Heart right ventricle (tissue), 16 donors: ENCODE data around the gene TSEN15. TPM values are rescaled to one million over a fixed set of nuclear protein-coding genes. Genes with fewer than 3 reads are reported as not detected.

ENCODE experiments used
- ATAC-seq, 8 donors: fragments of 200-7000 bp; cut with Tn5 transposase; one replicate each; pipeline ENCODE4 v1.9.1; 2020; ENCODE audit warnings: mild to moderate bottlenecking in 8 of 8, moderate library complexity in 8 of 8, moderate number of reproducible peaks in 1 of 8
- DNase-seq, 2 donors: peaks; one replicate each; pipeline ENCODE4 v3.0.0-alpha.2; 2020
- H3K27ac ChIP-seq, 10 donors: fragments of 200-600 bp; sonication (generic) in 2 of 10; one replicate each; pipeline versions ENCODE4 v1.5.0 to v1.8.0; 2020 to 2022; ENCODE audit warnings: mild to moderate bottlenecking in 3 of 10
- H3K27me3 ChIP-seq, 7 donors: fragments of 200-600 bp; one replicate each; pipeline ENCODE4 v1.8.0; 2021 to 2022; ENCODE audit warnings: mild to moderate bottlenecking in 2 of 7
- H3K36me3 ChIP-seq, 9 donors: fragments of 200-600 bp; sonication (generic) in 1 of 9; one replicate each; pipeline versions ENCODE4 v1.5.0 to v1.8.0; 2020 to 2022; ENCODE audit warnings: mild to moderate bottlenecking in 2 of 9
- H3K4me1 ChIP-seq, 9 donors: fragments of 200-600 bp; sonication (generic) in 1 of 9; one replicate each; pipeline versions ENCODE4 v1.5.0 to v1.8.0; 2020 to 2022; ENCODE audit warnings: mild to moderate bottlenecking in 4 of 9
- H3K4me3 ChIP-seq, 10 donors: fragments of 200-600 bp; sonication (generic) in 2 of 10; one replicate each; pipeline versions ENCODE4 v1.5.0 to v1.8.0; 2020 to 2022; ENCODE audit warnings: mild to moderate bottlenecking in 7 of 10, moderate library complexity in 2 of 10
- H3K9me3 ChIP-seq, 11 donors: fragments of 200-600 bp in 10 of 11; sonication (generic) in 2 of 11; one replicate each; pipeline versions ENCODE4 v1.5.0 to v1.8.0; 2013 to 2022; ENCODE audit warnings: mild to moderate bottlenecking in 2 of 11, control low read depth in 1 of 11, moderate library complexity in 1 of 11
- CTCF ChIP-seq, 9 donors: fragments of 200-600 bp; sonication (generic) in 2 of 9; IDR thresholded peaks; one replicate each; pipeline versions ENCODE4 v1.5.0 to v1.8.0; 2021 to 2022; ENCODE audit warnings: antibody characterized with exemption in 9 of 9, mild to moderate bottlenecking in 5 of 9, moderate library complexity in 1 of 9
- WGBS, 2 donors: extraction: QIAGEN DNeasy Blood & Tissue Kit; methylation state at CpG; one replicate each; pipeline ENCODE4 v1.1.7; 2013; ENCODE audit warnings: inconsistent platforms in 1 of 2; 5-methylcytosine and 5-hydroxymethylcytosine counted together
- intact Hi-C, 10 donors: fragments of 100-400 bp; cut with DNase I; formaldehyde crosslinking; loops; one replicate each; pipeline versions ENCODE4 v1.11.1 to v1.14.2; 2022
- polyA plus RNA-seq, 2 donors: library from polyadenylated mRNA; stranded (reverse); fragments of 200-250 nt; gene quantifications; one replicate each; pipeline ENCODE4 v1.2.3, GENCODE V29; 2013
- total RNA-seq, 10 donors: library from RNA; stranded (reverse); fragmentation: NEBNext Ultra II Directional in 3 of 10; extraction: Animal tissue kit (Norgen Biotek cat#: 25700) in 3 of 10; gene quantifications; one replicate each; pipeline versions ENCODE4 v1.2.1 to v1.2.4, GENCODE V29; 2021 to 2023
- donor health status: Arrhythmogenic right ventricular cardiomyopathy.
- donor health status: ischemic (EF 13 %, LVEDD 7.1; RV severe dilation, severe dysfunction).
- donor health status: healthy with polysubstance abuse.
- donor health status: DM: no; HTN: yes; CAD: no.
- donor health status: DM: no; HTN: no; CAD: no.
- donor health status: ischemic (EF 25% LVEDD 6.9; RV normal size, moderate dysfunction).
- donor health status: ischemic (EF 25% LVEDD 5.7; RV mildly dilated, moderate dysfunction).
- donor health status: healthy.
- donor health status: DM: yes; HTN: yes; CAD: no.
- donor health status: Ischemic cardiomyopathy.
- donor health status: ischemic (EF 35%, LVEDD 5.7; RV mildly dilated, moderate dysfunction).
- donor health status: nonischemic (EF 11% LVEDD 7.7; RV severe dilation, severe dysfunction).
- donor health status: DM: yes; HTN: yes; CAD: no.
- donor health status: PGD.
- donor health status: ischemic (EF 29% LVEDD 5.4; RV normal size, mild dysfunction).
- donor health status: nonischemic (EF 23%, LVEDD 6.1; RV moderate dilation, normal function).

The TSEN15 gene
- total and polyA plus RNA-seq, 12 donors = 19.3 to 31.1 (median 25.2) TPM

GRCh38 chr1:184035719-184036516 lies 15.6 kb upstream of the TSEN15 start:
- TF ChIP-seq CTCF (IDR thresholded peaks at IDR 0.05) = no peak
- WGBS, 2 donors = 19% methylated on average over 31 of the region's 31 CpGs
- H3K4me3 ChIP-seq = peak overlapping the region; percentile 45 to 88 (median 69)
- peak in 5 of 8 donors; percentile 1 to 88 (median 15) for ATAC-seq
- no peaks in the 10 kb centered on the region for H3K36me3 ChIP-seq
- intact Hi-C loops = loop anchor here in 6 of 10 donors (5.0 to 10.0 kb wide), 6 partner anchors 49 to 101 kb away; no protein-coding TSS in a partner anchor
- H3K9me3 ChIP-seq = no peaks in the 10 kb centered on the region
- peaks cover 0 to 20% (median 7%) of the 10 kb centered on the region in 9 donors for H3K4me1 ChIP-seq
- peak overlapping the region; percentile 53 to 90 (median 76) for H3K27ac ChIP-seq
- H3K27me3 ChIP-seq = peaks cover 0 to 52% (median 11%) of the 10 kb centered on the region in 7 donors
- DNase-seq = no peak

GRCh38 chr1:184036517-184036949 lies 15.0 kb upstream of the TSEN15 start:
- Histone ChIP-seq H3K27ac (peak overlapping the region; percentile 53 to 90 (median 76)), H3K4me1 (peaks cover 0 to 20% (median 7%) of the 10 kb centered on the region in 9 donors), H3K27me3 (peaks cover 0 to 52% (median 11%) of the 10 kb centered on the region in 7 donors), H3K4me3 (peak overlapping the region; percentile 45 to 88 (median 69)), H3K9me3 (no peaks in the 10 kb centered on the region), H3K36me3 (no peaks in the 10 kb centered on the region)
- no peak for TF ChIP-seq CTCF (IDR thresholded peaks at IDR 0.05)
- WGBS, 2 donors = 0 to 1% methylated on average over 20 to 29 of the region's 29 CpGs
- DNase-seq (peak; percentile 49 to 54), ATAC-seq (peak in 7 of 8 donors; percentile 60 to 90 (median 72))
- intact Hi-C loops = loop anchor here in 6 of 10 donors (5.0 to 10.0 kb wide), 6 partner anchors 49 to 102 kb away; no protein-coding TSS in a partner anchor

- Histone ChIP-seq H3K4me3 (peak overlapping the region in 9 of 10 donors; percentile 62 to 88 (median 70)), H3K27ac (peak overlapping the region in 4 of 10 donors; percentile 9 to 90 (median 48)), H3K4me1 (peaks cover 0 to 20% (median 7%) of the 10 kb centered on the region in 9 donors), H3K36me3 (no peaks in the 10 kb centered on the region), H3K27me3 (peaks cover 0 to 52% (median 11%) of the 10 kb centered on the region in 7 donors), H3K9me3 (no peaks in the 10 kb centered on the region)
- DNase-seq (no peak), ATAC-seq (no peak)
- intact Hi-C loops = loop anchor here in 6 of 10 donors (5.0 to 10.0 kb wide), 6 partner anchors 51 to 103 kb away; no protein-coding TSS in a partner anchor
- WGBS, 2 donors = 84 to 85% methylated on average over 13 of the region's 13 CpGs
- no peak for TF ChIP-seq CTCF (IDR thresholded peaks at IDR 0.05)
Measured at GRCh38 chr1:184037849-184038591, 13.5 kb upstream of the TSEN15 start.

GRCh38 chr1:184039126-184039525 lies 12.4 kb upstream of the TSEN15 start:
- 82 to 83% methylated on average over 4 of the region's 4 CpGs for WGBS, 2 donors
- intact Hi-C loops = loop anchor here in 6 of 10 donors (5.0 to 10.0 kb wide), 6 partner anchors 52 to 104 kb away; no protein-coding TSS in a partner anchor

More at GRCh38 chr1:184039126-184039525, 12.4 kb upstream of the TSEN15 start:
- Histone ChIP-seq H3K36me3 (no peaks in the 10 kb centered on the region), H3K4me1 (peaks cover 0 to 20% (median 7%) of the 10 kb centered on the region in 9 donors), H3K9me3 (no peaks in the 10 kb centered on the region), H3K27me3 (peaks cover 0 to 44% (median 11%) of the 10 kb centered on the region in 7 donors), H3K4me3 (no peak overlapping the region), H3K27ac (no peak overlapping the region)
- ATAC-seq (no peak), DNase-seq (no peak)
- no peak for TF ChIP-seq CTCF (IDR thresholded peaks at IDR 0.05)
